B cell (primary cell): Measurements from ENCODE around the gene ENOPH1. TPM values are rescaled to one million over a fixed set of nuclear protein-coding genes. Genes with fewer than 3 reads are reported as not detected.

Experiments
- ATAC-seq: fragments of 200-7000 bp; cut with Tn5 transposase; one replicate; pipeline ENCODE4 v1.10.0; 2021; ENCODE audit warnings: low read depth, mild to moderate bottlenecking, moderate number of reproducible peaks, moderate library complexity
- CTCF ChIA-PET: fragments of 350-600 bp; sonication (Branson Sonifier 250); formaldehyde crosslinking; loops from one replicate; lab custom pipeline; 2021; ENCODE audit warnings: antibody characterized with exemption, inconsistent platforms; lab: Charles Lee
- POLR2A ChIA-PET: fragments of 350-600 bp; sonication (Branson Sonifier 250); formaldehyde crosslinking; loops from one replicate; lab custom pipeline; 2021; ENCODE audit warnings: antibody characterized with exemption; lab: Charles Lee
- DNase-seq: peaks from one replicate; pipeline ENCODE4 v3.0.0; 2013
- H2AFZ ChIP-seq: 2 replicates; pipeline ENCODE4 v1.6.1; 2012; ENCODE audit warnings: mild to moderate bottlenecking, low read depth, low read length; ENCODE audit not compliant: insufficient read depth, poor library complexity, severe bottlenecking
- H3K27ac ChIP-seq, 2 donors: 1 replicate in 1 of 2; 2 replicates in 1 of 2; pipeline ENCODE4 v1.5.1; 2012 to 2013; ENCODE audit warnings: low read length in 2 of 2, mild to moderate bottlenecking in 2 of 2, moderate library complexity in 1 of 2
- H3K27me3 ChIP-seq, 4 experiments: fragments of 200-600 bp in 1 of 4; sonication (generic) in 1 of 4; replicated peaks in 1 of 4; 1 replicate in 2 of 4; 2 replicates in 2 of 4; pipeline versions ENCODE4 v1.6.1 to v1.7.0; 2013 to 2016; ENCODE audit warnings: low read length in 3 of 4, mild to moderate bottlenecking in 2 of 4, mixed read lengths in 1 of 4, moderate library complexity in 1 of 4; ENCODE audit not compliant: insufficient read depth in 4 of 4, control insufficient read depth in 3 of 4; ENCODE audit errors: control extremely low read depth in 1 of 4
- H3K36me3 ChIP-seq, 2 experiments: replicated peaks in 1 of 2; 1 replicate in 1 of 2; 2 replicates in 1 of 2; pipeline versions ENCODE4 v1.6.1 to v1.7.1; 2013; ENCODE audit warnings: low read length in 1 of 2; ENCODE audit not compliant: insufficient read depth in 2 of 2, control insufficient read depth in 1 of 2; ENCODE audit errors: control extremely low read depth in 1 of 2, extremely low read depth in 1 of 2
- H3K4me1 ChIP-seq, 2 donors: fragments of 200-600 bp in 1 of 2; sonication (generic) in 1 of 2; 1 replicate in 1 of 2; 2 replicates in 1 of 2; pipeline versions ENCODE4 v1.5.1 to v1.6.1; 2013 to 2017; ENCODE audit warnings: low read length in 2 of 2; ENCODE audit not compliant: control insufficient read depth in 2 of 2, insufficient read depth in 2 of 2
- H3K4me2 ChIP-seq: replicated peaks from 2 replicates; pipeline ENCODE3; 2012; ENCODE audit warnings: mild to moderate bottlenecking, low read depth, low read length; ENCODE audit not compliant: poor library complexity, severe bottlenecking
- H3K4me3 ChIP-seq, 5 experiments: fragments of 200-600 bp in 1 of 5; sonication (generic) in 1 of 5; 1 replicate in 3 of 5; 2 replicates in 2 of 5; pipeline versions ENCODE4 v1.5.1 to v1.7.0; 2011 to 2016; ENCODE audit warnings: low read length in 4 of 5, mild to moderate bottlenecking in 4 of 5, low read depth in 2 of 5, control low read depth in 1 of 5, moderate library complexity in 1 of 5; ENCODE audit not compliant: insufficient read depth in 1 of 5; ENCODE audit errors: control extremely low read depth in 1 of 5, extremely low read depth in 1 of 5
- H3K79me2 ChIP-seq: fragments of 200-600 bp; sonication (generic); one replicate; pipeline ENCODE4 v1.6.0; 2016; ENCODE audit warnings: low read length; ENCODE audit not compliant: control insufficient read depth, insufficient read depth
- H3K9ac ChIP-seq: fragments of 200-600 bp; sonication (generic); 2 replicates; pipeline ENCODE4 v1.6.1; 2017; ENCODE audit warnings: mild to moderate bottlenecking, low read length, moderate library complexity
- H3K9me3 ChIP-seq, 3 donors: one replicate each; pipeline versions ENCODE4 v1.6.1 to v1.7.1; 2013; ENCODE audit warnings: low read length in 2 of 3; ENCODE audit not compliant: control insufficient read depth in 2 of 3, insufficient read depth in 1 of 3; ENCODE audit errors: control extremely low read depth in 1 of 3
- H4K20me1 ChIP-seq: 2 replicates; pipeline ENCODE4 v1.6.0; 2012; ENCODE audit warnings: mild to moderate bottlenecking, low read length; ENCODE audit not compliant: insufficient read depth, control insufficient read depth, poor library complexity, severe bottlenecking
- H3K27ac Mint-ChIP-seq: one replicate; pipeline ENCODE4 v1.8.0; 2021; ENCODE audit warnings: mixed read lengths
- H3K27me3 Mint-ChIP-seq: one replicate; pipeline ENCODE4 v1.8.0; 2021; ENCODE audit warnings: mixed read lengths
- H3K4me1 Mint-ChIP-seq: one replicate; pipeline ENCODE4 v1.8.0; 2021; ENCODE audit warnings: mixed read lengths
- H3K4me3 Mint-ChIP-seq: one replicate; pipeline ENCODE4 v1.8.0; 2021; ENCODE audit warnings: mixed read lengths
- H3K9me3 Mint-ChIP-seq: one replicate; pipeline ENCODE4 v1.8.0; 2022; ENCODE audit warnings: mixed read lengths; ENCODE audit not compliant: insufficient read depth
- CTCF ChIP-seq: fragments of 200-600 bp; IDR thresholded peaks from one replicate; pipeline ENCODE4 v1.8.0; 2022; ENCODE audit warnings: antibody characterized with exemption, mild to moderate bottlenecking
- EZH2 ChIP-seq: IDR thresholded peaks from 2 replicates; pipeline ENCODE4 v1.6.1; 2012; ENCODE audit warnings: borderline replicate concordance, low read depth, mild to moderate bottlenecking, moderate library complexity, low read length; ENCODE audit not compliant: insufficient read depth, poor library complexity, severe bottlenecking
- WGBS: methylation state at CpG from one replicate; pipeline ENCODE4 v1.1.5; 2013; ENCODE audit warnings: missing lambda C conversion rate; ENCODE audit not compliant: insufficient coverage; 5-methylcytosine and 5-hydroxymethylcytosine counted together
- intact Hi-C: fragments of 100-400 bp; cut with micrococcal nuclease; formaldehyde crosslinking; loops from one replicate; pipeline ENCODE4 v1.10.0; 2022
- polyA plus RNA-seq: library from polyadenylated mRNA; depleted of rRNA; stranded (reverse); fragments of >200 nt; gene quantifications from 2 replicates; pipeline ENCODE4 v1.2.3, GENCODE V29; 2012
- total RNA-seq, 2 donors: library from RNA; stranded (reverse); fragments of 120-200 nt in 1 of 2; gene quantifications; 1 replicate in 1 of 2; 2 replicates in 1 of 2; pipeline versions ENCODE4 v1.2.3 to v1.2.4, GENCODE V29; 2013 to 2022

ENOPH1 gene
- total and polyA plus RNA-seq, 2 donors (not counting 1 experiment from before 2014, with no cell fraction given): 10.9 to 20.2 TPM

GRCh38 chr4:82458729-82459128 is 28.3 kb downstream of the ENOPH1 start:
- H3K27me3 Mint-ChIP-seq: no peaks in the 10 kb centered on the region
- ATAC-seq: no peak
- H3K27ac Mint-ChIP-seq: no peak overlapping the region
- no peaks in the 10 kb centered on the region for H3K27me3 ChIP-seq
- POLR2A ChIA-PET: no interaction called here
- no peak for TF ChIP-seq EZH2
- no peak for TF ChIP-seq CTCF
- H3K9ac ChIP-seq: no peak overlapping the region
- H3K27ac ChIP-seq: no peak overlapping the region
- no peak for DNase-seq
- 17% methylated on average over 1 of the region's 2 CpGs for WGBS
- CTCF ChIA-PET: interaction anchor here (1.1 kb wide), 2 partner anchors 13 to 174 kb away, joined by 3 read pairs; no protein-coding TSS in a partner anchor
- H3K79me2 ChIP-seq: peaks cover 4% of the 10 kb centered on the region
- no peak overlapping the region for H3K4me3 ChIP-seq
- H3K36me3 ChIP-seq: peaks cover 1 to 39% of the 10 kb centered on the region in 2 experiments
- H4K20me1 ChIP-seq: no peaks in the 10 kb centered on the region
- H3K9me3 ChIP-seq: no peaks in the 10 kb centered on the region
- no peak overlapping the region for H2AFZ ChIP-seq
- H3K4me1 Mint-ChIP-seq: peaks cover 9% of the 10 kb centered on the region
- H3K4me1 ChIP-seq: no peaks in the 10 kb centered on the region
- no peak overlapping the region for H3K4me3 Mint-ChIP-seq
- H3K4me2 ChIP-seq: no peak overlapping the region
- intact Hi-C loops: no loop called here
- H3K9me3 Mint-ChIP-seq: no peaks in the 10 kb centered on the region

- ATAC-seq (no peak), DNase-seq (no peak)
- Histone ChIP-seq H4K20me1 (no peaks in the 10 kb centered on the region), H3K27me3 (no peaks in the 10 kb centered on the region), H3K79me2 (no peaks in the 10 kb centered on the region), H3K27ac (no peak overlapping the region), H3K36me3 (peaks cover 0 to 33% of the 10 kb centered on the region in 2 experiments), H3K4me2 (no peak overlapping the region), H2AFZ (no peak overlapping the region), H3K4me1 (peaks cover 5 to 8% of the 10 kb centered on the region in 2 donors), H3K4me3 (no peak overlapping the region), H3K9me3 (no peaks in the 10 kb centered on the region), H3K9ac (no peak overlapping the region)
- H3K27me3 Mint-ChIP-seq: no peaks in the 10 kb centered on the region
- no peak overlapping the region for H3K27ac Mint-ChIP-seq
- no peak for TF ChIP-seq CTCF
- TF ChIP-seq EZH2: no peak
- no peak overlapping the region for H3K4me3 Mint-ChIP-seq
- no CpG with 5 or more reads among the region's 2 CpGs for WGBS
- H3K9me3 Mint-ChIP-seq: no peaks in the 10 kb centered on the region
- H3K4me1 Mint-ChIP-seq: peaks cover 25% of the 10 kb centered on the region
- intact Hi-C loops: loop anchor here (1.0 to 5.0 kb wide), 4 partner anchors 32 to 1179 kb away; no protein-coding TSS in a partner anchor
- POLR2A ChIA-PET: no interaction called here
- CTCF ChIA-PET: interaction anchor here (1.0 to 1.6 kb wide), 2 partner anchors 21 to 33 kb away, joined by 3 to 8 read pairs; no protein-coding TSS in a partner anchor
These were observed 31.3 kb downstream of the ENOPH1 start for GRCh38 chr4:82461710-82462109.
